ENCODE results near the gene CPNE2. TPM values are rescaled to one million over a fixed set of nuclear protein-coding genes. Genes with fewer than 3 reads are reported as not detected.

The CPNE2 gene
- total and polyA plus RNA-seq, 10 of the 15 experiments (the other 5 are each of a cell fraction or from before 2014, with no cell fraction given): 3.1 to 22.1 (median 9.9) TPM

- CTCF ChIA-PET: interaction anchor here (1.5 kb wide), 1 partner anchor 34 kb away, joined by 3 read pairs; no protein-coding TSS in a partner anchor
- TF ChIP-seq SMAD5 (IDR thresholded peaks at IDR 0.05; ENCODE audit: low read depth) (no peak), SIX5 (IDR thresholded peaks at IDR 0.05; ENCODE audit: low read depth, low read length, severe bottlenecking) (no peak), BRCA1 (IDR thresholded peaks at IDR 0.05; ENCODE audit: low read depth, low read length) (no peak), ESRRA (IDR thresholded peaks at IDR 0.05; ENCODE audit: low read length) (no peak), ZBTB4 (CRISPR knock-in tag; IDR thresholded peaks at IDR 0.05) (no peak), POU2F2 (IDR thresholded peaks at IDR 0.05; ENCODE audit: borderline replicate concordance, low read depth, low read length) (no peak), E2F8 (IDR thresholded peaks at IDR 0.05; ENCODE audit: low read depth, partially characterized antibody) (no peak), IRF4 (IDR thresholded peaks at IDR 0.05; ENCODE audit: low read depth, low read length) (no peak), IRF5 (IDR thresholded peaks at IDR 0.05; ENCODE audit: borderline replicate concordance) (no peak), IKZF2 (IDR thresholded peaks at IDR 0.05) (peak in 1 of 2 experiments; percentile 13; a peak in 1 of 4 replicates), EGR1 (IDR thresholded peaks at IDR 0.05; ENCODE audit: borderline replicate concordance in 1 of 2, low read depth in 2 of 2, low read length in 2 of 2) (no peak), PKNOX1 (IDR thresholded peaks at IDR 0.05) (peak; percentile 36; the same call in 1 of the 2 replicates), RELA (IDR thresholded peaks at IDR 0.05; ENCODE audit: borderline replicate concordance, partially characterized antibody) (no peak), IKZF1 (conservative IDR thresholded peaks at IDR 0.05) (0 out of 2 replicates have a peak, but pooled peaks have one; percentile 30), KLF5 (IDR thresholded peaks at IDR 0.05; ENCODE audit: partially characterized antibody) (no peak)
Observed at GRCh38 chr16:57132470-57132869, 40.1 kb downstream of the CPNE2 start.

More at GRCh38 chr16:57132470-57132869, 40.1 kb downstream of the CPNE2 start:
- no TSS peak for BruUV-seq (replicated peaks)
- Histone ChIP-seq H3K79me2 (ENCODE audit: control insufficient read depth, insufficient read depth, low read length) (no peaks in the 10 kb centered on the region), H3K36me3 (ENCODE audit: control insufficient read depth in 2 of 2, insufficient read depth in 2 of 2, low read length in 1 of 2) (no peaks in the 10 kb centered on the region), H2AFZ (ENCODE audit: control insufficient read depth, low read depth, low read length) (no peak overlapping the region), H4K20me1 (ENCODE audit: control insufficient read depth, insufficient read depth) (no peaks in the 10 kb centered on the region), H3K4me1 (ENCODE audit: control insufficient read depth, insufficient read depth, low read length) (peaks cover 28% of the 10 kb centered on the region), H3K27ac (ENCODE audit: control insufficient read depth, insufficient read depth) (no peak overlapping the region), H3K9me3 (replicated peaks; ENCODE audit: control insufficient read depth, insufficient read depth, low read length) (no peaks in the 10 kb centered on the region), H3K9ac (ENCODE audit: control insufficient read depth, insufficient read depth, low read length) (no peak overlapping the region), H3K27me3 (replicated peaks in 1 of 2; ENCODE audit: control insufficient read depth in 2 of 2, insufficient read depth in 2 of 2, low read length in 1 of 2) (no peaks in the 10 kb centered on the region), H3K4me3 (no peak overlapping the region), H3K4me2 (ENCODE audit: control insufficient read depth, insufficient read depth) (no peak overlapping the region)
- ATAC-seq: peak; percentile 36
- no peak for FAIRE-seq
- POLR2A ChIA-PET: no interaction called here
- intact Hi-C loops (cut with micrococcal nuclease; ENCODE audit: unreplicated experiment) (no loop called here), in situ Hi-C loops (cut with MboI) (no loop called here)
- RAD21 ChIA-PET (ENCODE audit: unreplicated experiment): no interaction called here
- SMC1A ChIA-PET (ENCODE audit: uncharacterized antibody, unreplicated experiment): interaction anchor here (0.6 kb wide), 1 partner anchor 14 kb away, joined by 4 read pairs; no protein-coding TSS in a partner anchor
- 91% methylated on average over 1 of the region's 1 CpG for WGBS (ENCODE audit: insufficient coverage, insufficient replicate concordance, low lambda C conversion rate, missing lambda C conversion rate)
- DNase-seq (ENCODE audit: low read depth, low spot score): no peak
